H1 (cell line): Measurements from ENCODE around the gene SCAMP5. TPM values are rescaled to one million over a fixed set of nuclear protein-coding genes. Genes with fewer than 3 reads are reported as not detected.

ENCODE experiments used
- CTCF ChIA-PET: fragments of 300-600 bp; sonication (Branson Sonifier 250); formaldehyde crosslinking; loops from one replicate; lab custom pipeline; 2021; ENCODE audit not compliant: partially characterized antibody; lab: Charles Lee
- POLR2A ChIA-PET: fragments of 300-600 bp; sonication (Branson Sonifier 250); formaldehyde crosslinking; loops from one replicate; lab custom pipeline; 2021; ENCODE audit warnings: inconsistent platforms; ENCODE audit not compliant: partially characterized antibody; lab: Charles Lee
- DNase-seq, 2 experiments: peaks; one replicate each; pipeline versions ENCODE4 v3.0.0 to v3.0.0-alpha.2; 2010 to 2022; ENCODE audit warnings: low spot score in 2 of 2, low read depth in 1 of 2, mixed read lengths in 1 of 2
- FAIRE-seq: peaks from 2 replicates; lab custom pipeline; 2011; peaks lifted over from hg19 to GRCh38; lab: Jason Lieb, UNC
- H2AFZ ChIP-seq: 2 replicates; pipeline ENCODE4 v1.8.1; 2012; ENCODE audit warnings: low read length, inconsistent platforms
- H2AK5ac ChIP-seq: 2 replicates; pipeline ENCODE4 v1.6.1; 2013; ENCODE audit warnings: low read depth, low read length
- H2BK120ac ChIP-seq: replicated peaks from 2 replicates; pipeline ENCODE3; 2013; ENCODE audit warnings: low read depth, low read length, inconsistent platforms
- H2BK12ac ChIP-seq: 2 replicates; pipeline ENCODE4 v1.6.1; 2013; ENCODE audit warnings: low read depth, low read length
- H2BK15ac ChIP-seq: 2 replicates; pipeline ENCODE4 v1.6.1; 2013; ENCODE audit warnings: low read length
- H2BK20ac ChIP-seq: 2 replicates; pipeline ENCODE4 v1.6.1; 2013; ENCODE audit warnings: low read length
- H2BK5ac ChIP-seq: 2 replicates; pipeline ENCODE4 v1.6.1; 2013; ENCODE audit warnings: low read depth, low read length
- H3K14ac ChIP-seq: 2 replicates; pipeline ENCODE4 v1.6.1; 2013; ENCODE audit warnings: inconsistent platforms; ENCODE audit not compliant: insufficient read length
- H3K18ac ChIP-seq: 2 replicates; pipeline ENCODE4 v1.6.1; 2013; ENCODE audit warnings: low read length; ENCODE audit errors: extremely low read depth
- H3K23ac ChIP-seq: 2 replicates; pipeline ENCODE4 v1.6.1; 2013; ENCODE audit warnings: inconsistent platforms; ENCODE audit not compliant: insufficient read length
- H3K23me2 ChIP-seq: 2 replicates; pipeline ENCODE4 v1.6.1; 2013; ENCODE audit warnings: low read depth, low read length
- H3K27ac ChIP-seq: 2 replicates; pipeline ENCODE4 v1.6.1; 2011; ENCODE audit warnings: low read depth, low read length, inconsistent platforms
- H3K27me3 ChIP-seq, 4 experiments: replicated peaks in 1 of 4; 1 replicate in 1 of 4; 2 replicates in 3 of 4; pipeline versions ENCODE4 v1.6.1 to v1.8.1; 2011 to 2013; ENCODE audit warnings: low read length in 3 of 4, mild to moderate bottlenecking in 3 of 4, inconsistent platforms in 2 of 4, mixed read lengths in 2 of 4, moderate library complexity in 1 of 4; ENCODE audit not compliant: control insufficient read depth in 3 of 4, insufficient read depth in 3 of 4; ENCODE audit errors: extremely low read depth in 1 of 4
- H3K36me3 ChIP-seq, 4 experiments: 2 replicates each; pipeline versions ENCODE4 v1.6.1 to v1.8.1; 2011 to 2013; ENCODE audit warnings: mild to moderate bottlenecking in 4 of 4, low read length in 3 of 4, moderate library complexity in 2 of 4, control low read depth in 1 of 4, inconsistent platforms in 1 of 4; ENCODE audit not compliant: insufficient read depth in 4 of 4, control insufficient read depth in 2 of 4
- H3K4ac ChIP-seq: replicated peaks from 2 replicates; pipeline ENCODE3; 2013; ENCODE audit warnings: low read length, low read depth, mixed read lengths, inconsistent platforms; ENCODE audit not compliant: insufficient read length
- H3K4me1 ChIP-seq, 4 experiments: replicated peaks in 1 of 4; 1 replicate in 1 of 4; 2 replicates in 3 of 4; pipeline versions ENCODE4 v1.6.1 to v1.8.1; 2011 to 2013; ENCODE audit warnings: low read length in 3 of 4, inconsistent platforms in 2 of 4, mixed read lengths in 1 of 4; ENCODE audit not compliant: insufficient read depth in 4 of 4, control insufficient read depth in 3 of 4
- H3K4me2 ChIP-seq, 2 experiments: 2 replicates each; pipeline versions ENCODE4 v1.6.1 to v1.8.1; 2011 to 2013; ENCODE audit warnings: low read depth in 2 of 2, low read length in 2 of 2, control low read depth in 1 of 2, inconsistent platforms in 1 of 2, mild to moderate bottlenecking in 1 of 2; ENCODE audit not compliant: insufficient read depth in 1 of 2
- H3K4me3 ChIP-seq, 4 experiments: fragments of 200-600, 300-600 bp in 1 of 4; sonication (generic), shearing (Covaris generic), sonication (Bioruptor Twin) in 1 of 4; 2 replicates each; pipeline versions ENCODE4 v1.5.1 to v1.8.1; 2011 to 2016; ENCODE audit warnings: low read length in 4 of 4, low read depth in 3 of 4, control low read depth in 2 of 4, inconsistent platforms in 2 of 4, mild to moderate bottlenecking in 2 of 4, mixed read lengths in 1 of 4, moderate library complexity in 1 of 4; ENCODE audit not compliant: insufficient read depth in 2 of 4; ENCODE audit errors: extremely low read depth in 1 of 4
- H3K56ac ChIP-seq: replicated peaks from 2 replicates; pipeline ENCODE3; 2013; ENCODE audit warnings: low read depth, mild to moderate bottlenecking, mixed read lengths, low read length, inconsistent platforms; ENCODE audit not compliant: insufficient read length
- H3K79me1 ChIP-seq: 2 replicates; pipeline ENCODE4 v1.6.1; 2013; ENCODE audit warnings: low read depth, low read length, control low read depth
- H3K79me2 ChIP-seq, 2 experiments: 2 replicates each; pipeline versions ENCODE4 v1.6.1 to v1.8.1; 2012 to 2013; ENCODE audit warnings: low read length in 2 of 2, mild to moderate bottlenecking in 2 of 2, inconsistent platforms in 1 of 2; ENCODE audit not compliant: insufficient read depth in 2 of 2, control insufficient read depth in 1 of 2
- H3K9ac ChIP-seq, 4 experiments: replicated peaks in 1 of 4; 1 replicate in 1 of 4; 2 replicates in 3 of 4; pipeline versions ENCODE4 v1.6.1 to v1.8.1; 2011 to 2013; ENCODE audit warnings: low read depth in 3 of 4, low read length in 3 of 4, control low read depth in 2 of 4, mild to moderate bottlenecking in 2 of 4, moderate library complexity in 2 of 4, inconsistent platforms in 1 of 4; ENCODE audit errors: extremely low read depth in 1 of 4
- H3K9me3 ChIP-seq, 2 experiments: 2 replicates each; pipeline versions ENCODE4 v1.6.1 to v1.8.1; 2012 to 2013; ENCODE audit warnings: mild to moderate bottlenecking in 2 of 2, moderate library complexity in 2 of 2, control low read depth in 1 of 2, inconsistent platforms in 1 of 2, low read depth in 1 of 2, low read length in 1 of 2, mixed read lengths in 1 of 2; ENCODE audit not compliant: insufficient read depth in 2 of 2
- H4K20me1 ChIP-seq, 2 experiments: replicated peaks in 1 of 2; 2 replicates each; pipeline versions ENCODE3 to v1.8.1; 2011 to 2013; ENCODE audit warnings: inconsistent platforms in 2 of 2, low read length in 2 of 2, mild to moderate bottlenecking in 1 of 2; ENCODE audit not compliant: insufficient read depth in 2 of 2, control insufficient read depth in 1 of 2
- H4K5ac ChIP-seq: 2 replicates; pipeline ENCODE4 v1.6.1; 2013; ENCODE audit warnings: low read length, low read depth, mixed read lengths, inconsistent platforms; ENCODE audit not compliant: insufficient read length
- H4K8ac ChIP-seq: 2 replicates; pipeline ENCODE4 v1.8.0; 2013; ENCODE audit warnings: mild to moderate bottlenecking, moderate library complexity, low read length, inconsistent platforms; ENCODE audit not compliant: insufficient read depth; ENCODE audit errors: extremely low read depth
- H4K91ac ChIP-seq: replicated peaks from 2 replicates; pipeline ENCODE3; 2013; ENCODE audit warnings: low read length, mixed read lengths, inconsistent platforms; ENCODE audit not compliant: insufficient read length
- HDAC6 ChIP-seq: IDR thresholded peaks from one replicate; pipeline ENCODE4 v1.7.1; 2012; ENCODE audit warnings: low read depth, mild to moderate bottlenecking, inconsistent platforms, low read length, moderate library complexity
- WGBS, 2 experiments: shearing (Covaris generic) in 1 of 2; methylation state at CpG; one replicate each; pipeline versions ENCODE4 v1.1.6 to v1.1.7; 2013 to 2015; ENCODE audit warnings: low lambda C conversion rate in 2 of 2, mixed read lengths in 2 of 2, inconsistent platforms in 1 of 2, low coverage in 1 of 2, missing lambda C conversion rate in 1 of 2; ENCODE audit not compliant: insufficient replicate concordance in 2 of 2, insufficient coverage in 1 of 2, insufficient read length in 1 of 2; ENCODE audit errors: extremely low coverage in 1 of 2, missing lambda C conversion rate in 1 of 2; 5-methylcytosine and 5-hydroxymethylcytosine counted together
- polyA plus RNA-seq, 7 experiments: library from polyadenylated mRNA; depleted of rRNA in 3 of 7; stranded (reverse) in 5 of 7; unstranded in 2 of 7; fragments of >200 nt in 5 of 7; fragments of 200-250 nt in 2 of 7; gene quantifications; 1 replicate in 5 of 7; 2 replicates in 1 of 7; 4 replicates in 1 of 7; pipeline versions ENCODE4 v1.2.1 to v1.2.3, GENCODE V29; 2011 to 2013; ENCODE audit warnings: missing spikeins in 2 of 7, mixed read lengths in 2 of 7
- total RNA-seq: library from RNA; stranded (reverse); fragmentation: NEBNext Ultra II Directional; extraction: Animal tissue kit (Norgen Biotek cat#: 25700); gene quantifications from 2 replicates; pipeline ENCODE4 v1.2.1, GENCODE V29; 2021
- TF ChIP-seq, protein P1 (sequence below): IDR thresholded peaks from 2 replicates; pipeline ENCODE4 v1.6.1; 2011; ENCODE audit warnings: low read length, improper control_type of control experiment

SCAMP5 gene
- total and polyA plus RNA-seq, 2 of the 8 experiments (the other 6 are each of a cell fraction or from before 2014, with no cell fraction given), result 55.4 to 94.7 TPM

DNA sequence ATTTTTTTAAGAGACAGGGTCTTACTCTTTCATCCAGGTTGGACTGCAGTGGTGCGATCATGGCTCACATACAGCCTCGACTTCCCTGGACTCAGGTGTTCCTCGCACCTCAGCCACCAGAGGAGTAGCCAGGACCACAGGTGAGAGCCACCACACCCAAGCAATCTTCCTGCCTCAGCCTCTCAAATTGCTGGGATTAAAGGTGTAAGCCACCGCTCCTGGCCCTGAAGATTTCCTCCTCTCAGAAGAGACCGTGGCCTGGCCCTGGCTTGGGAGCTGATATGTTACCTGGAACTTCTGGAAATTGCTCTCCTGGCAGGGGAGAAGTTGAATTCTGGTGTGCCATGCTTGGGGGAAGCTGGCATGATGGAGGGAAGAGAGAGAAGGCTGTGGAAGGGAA, 64.2 kb downstream of the SCAMP5 start:
- H3K23me2 ChIP-seq, result no peaks in the 10 kb centered on the region
- no peak for FAIRE-seq
- H4K5ac ChIP-seq, result no peak overlapping the region
- no peak overlapping the region for H3K27ac ChIP-seq
- no peak overlapping the region for H3K14ac ChIP-seq
- H3K9me3 ChIP-seq, result no peaks in the 10 kb centered on the region
- H3K79me2 ChIP-seq, result no peaks in the 10 kb centered on the region
- H2BK120ac ChIP-seq, result no peak overlapping the region
- no peak for DNase-seq
- no peak overlapping the region for H3K4me2 ChIP-seq
- no peak overlapping the region for H2BK5ac ChIP-seq
- H2BK15ac ChIP-seq, result no peak overlapping the region
- no peaks in the 10 kb centered on the region for H3K79me1 ChIP-seq
- H3K36me3 ChIP-seq, result no peaks in the 10 kb centered on the region
- no peak overlapping the region for H3K4me3 ChIP-seq
- no peak overlapping the region for H3K23ac ChIP-seq
- no peak overlapping the region for H2BK20ac ChIP-seq
- no peaks in the 10 kb centered on the region for H4K20me1 ChIP-seq
- no peak overlapping the region for H3K18ac ChIP-seq
- H3K27me3 ChIP-seq, result no peaks in the 10 kb centered on the region; a peak in 1 of 7 replicates
- peak overlapping the region; percentile 28; the same call in 1 of the 2 replicates for H4K8ac ChIP-seq
- H4K91ac ChIP-seq, result no peak overlapping the region
- no peaks in the 10 kb centered on the region; a peak in 1 of 7 replicates for H3K4me1 ChIP-seq
- H2AK5ac ChIP-seq, result no peak overlapping the region
- H2AFZ ChIP-seq, result no peak overlapping the region
- ChIA-PET CTCF (no interaction called here), POLR2A (no interaction called here)
- no peak overlapping the region for H3K56ac ChIP-seq
- WGBS, 2 experiments, result 96% methylated on average over 5 of the region's 5 CpGs; no CpG with 5 or more reads in 1 of the 2 experiments
- TF ChIP-seq, protein P1, sequence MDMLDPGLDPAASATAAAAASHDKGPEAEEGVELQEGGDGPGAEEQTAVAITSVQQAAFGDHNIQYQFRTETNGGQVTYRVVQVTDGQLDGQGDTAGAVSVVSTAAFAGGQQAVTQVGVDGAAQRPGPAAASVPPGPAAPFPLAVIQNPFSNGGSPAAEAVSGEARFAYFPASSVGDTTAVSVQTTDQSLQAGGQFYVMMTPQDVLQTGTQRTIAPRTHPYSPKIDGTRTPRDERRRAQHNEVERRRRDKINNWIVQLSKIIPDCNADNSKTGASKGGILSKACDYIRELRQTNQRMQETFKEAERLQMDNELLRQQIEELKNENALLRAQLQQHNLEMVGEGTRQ, result no peak
- no peak for TF ChIP-seq HDAC6
- no peak overlapping the region for H2BK12ac ChIP-seq
- no peak overlapping the region for H3K4ac ChIP-seq
- H3K9ac ChIP-seq, result no peak overlapping the region
